Endothelial cell of umbilical vein (primary cell): ENCODE measurements around the gene ZNF8. TPM values are rescaled to one million over a fixed set of nuclear protein-coding genes. Genes with fewer than 3 reads are reported as not detected.

Experiments used
- BruUV-seq: library from RNA; stranded (reverse); fragments of 400-500 nt; replicated peaks from 2 replicates; lab custom pipeline; 2021; lab: Mats Ljungman, UMichigan
- CTCF ChIA-PET: fragments of 300-600, 350-600 bp; sonication (Branson Sonifier 250); formaldehyde crosslinking; loops from one replicate; lab custom pipeline; 2021; ENCODE audit warnings: antibody characterized with exemption, inconsistent platforms; lab: Charles Lee
- POLR2A ChIA-PET: fragments of 300-600, 350-600 bp; sonication (Branson Sonifier 250); formaldehyde crosslinking; loops from one replicate; lab custom pipeline; 2021; ENCODE audit warnings: antibody characterized with exemption, inconsistent platforms; lab: Charles Lee
- DNase-seq: peaks from one replicate; pipeline ENCODE4 v3.0.0-alpha.2; 2011; ENCODE audit warnings: low read depth, low spot score
- FAIRE-seq: peaks from 2 replicates; lab custom pipeline; 2011; peaks lifted over from hg19 to GRCh38; lab: Jason Lieb, UNC
- H2AFZ ChIP-seq: 2 replicates; pipeline ENCODE4 v1.6.0; 2012; ENCODE audit warnings: low read depth, low read length, control low read depth, inconsistent platforms
- H3K27ac ChIP-seq: 2 replicates; pipeline ENCODE4 v1.5.1; 2011; ENCODE audit warnings: low read depth, mild to moderate bottlenecking, control low read depth, low read length, moderate library complexity; ENCODE audit not compliant: insufficient read depth
- H3K27me3 ChIP-seq, 2 experiments: 2 replicates each; pipeline versions ENCODE4 v1.6.0 to v1.6.1; 2011; ENCODE audit warnings: low read length in 2 of 2, mixed read lengths in 1 of 2; ENCODE audit not compliant: control insufficient read depth in 2 of 2, insufficient read depth in 2 of 2
- H3K36me3 ChIP-seq, 2 experiments: 2 replicates in 1 of 2; 3 replicates in 1 of 2; pipeline ENCODE4 v1.5.1; 2011; ENCODE audit warnings: low read length in 2 of 2, mild to moderate bottlenecking in 1 of 2, moderate library complexity in 1 of 2; ENCODE audit not compliant: control insufficient read depth in 2 of 2, insufficient read depth in 2 of 2; ENCODE audit errors: extremely low read depth in 1 of 2
- H3K4me1 ChIP-seq: 3 replicates; pipeline ENCODE4 v1.5.1; 2011; ENCODE audit warnings: mild to moderate bottlenecking, low read length; ENCODE audit not compliant: control insufficient read depth, insufficient read depth; ENCODE audit errors: extremely low read depth
- H3K4me2 ChIP-seq: 2 replicates; pipeline ENCODE4 v1.6.1; 2011; ENCODE audit warnings: low read length, control low read depth, mixed read lengths; ENCODE audit not compliant: insufficient read depth
- H3K4me3 ChIP-seq, 3 experiments: fragments of 200-600 bp in 1 of 3; sonication (generic), shearing (Covaris generic) in 1 of 3; replicated peaks in 1 of 3; 2 replicates each; pipeline ENCODE4 v1.5.1; 2011 to 2016; ENCODE audit warnings: control low read depth in 3 of 3, low read length in 3 of 3, mild to moderate bottlenecking in 2 of 3, inconsistent platforms in 1 of 3, low read depth in 1 of 3, moderate library complexity in 1 of 3; ENCODE audit not compliant: insufficient read depth in 1 of 3
- H3K79me2 ChIP-seq: 2 replicates; pipeline ENCODE4 v1.6.0; 2012; ENCODE audit warnings: low read length, inconsistent platforms; ENCODE audit not compliant: control insufficient read depth, insufficient read depth
- H3K9ac ChIP-seq: replicated peaks from 2 replicates; pipeline ENCODE3; 2011; ENCODE audit warnings: low read length, control low read depth; ENCODE audit not compliant: insufficient read depth; ENCODE audit errors: extremely low read depth
- H3K9me1 ChIP-seq: replicated peaks from 3 replicates; pipeline ENCODE4 v1.6.0; 2011; ENCODE audit warnings: mild to moderate bottlenecking, low read length; ENCODE audit not compliant: control insufficient read depth, insufficient read depth; ENCODE audit errors: extremely low read depth
- H3K9me3 ChIP-seq: replicated peaks from 2 replicates; pipeline ENCODE4 v1.5.1; 2012; ENCODE audit warnings: low read length, inconsistent platforms; ENCODE audit not compliant: control insufficient read depth, insufficient read depth
- H4K20me1 ChIP-seq: replicated peaks from 2 replicates; pipeline ENCODE3; 2011; ENCODE audit warnings: mild to moderate bottlenecking, low read length; ENCODE audit not compliant: control insufficient read depth, insufficient read depth; ENCODE audit errors: extremely low read depth
- CTCF ChIP-seq, 2 donors: IDR thresholded peaks; 1 replicate in 1 of 2; 2 replicates in 1 of 2; pipeline ENCODE4 v1.5.1; 2011; ENCODE audit warnings: low read length in 2 of 2, mild to moderate bottlenecking in 2 of 2, moderate library complexity in 2 of 2, control low read depth in 1 of 2, inconsistent platforms in 1 of 2, low read depth in 1 of 2; ENCODE audit not compliant: insufficient read depth in 1 of 2; ENCODE audit errors: extremely low read depth in 1 of 2
- EZH2 ChIP-seq: IDR thresholded peaks from 2 replicates; pipeline ENCODE4 v1.6.1; 2012; ENCODE audit warnings: borderline replicate concordance, low read depth, mild to moderate bottlenecking, moderate library complexity, low read length, inconsistent platforms; ENCODE audit not compliant: severe bottlenecking
- FOS ChIP-seq: IDR thresholded peaks from 2 replicates; pipeline ENCODE4 v1.6.1; 2011; ENCODE audit warnings: mild to moderate bottlenecking, low read length, moderate library complexity, borderline replicate concordance; ENCODE audit not compliant: insufficient read depth
- GATA2 ChIP-seq: IDR thresholded peaks from 2 replicates; pipeline ENCODE4 v1.7.0; 2011; ENCODE audit warnings: low read depth, mild to moderate bottlenecking, moderate library complexity, mixed read lengths, low read length; ENCODE audit not compliant: insufficient read length, insufficient read depth
- JUN ChIP-seq: IDR thresholded peaks from 2 replicates; pipeline ENCODE4 v1.6.1; 2011; ENCODE audit warnings: borderline replicate concordance, low read depth; ENCODE audit not compliant: insufficient read length, insufficient read depth
- MAX ChIP-seq: IDR thresholded peaks from 2 replicates; pipeline ENCODE4 v1.6.1; 2011; ENCODE audit not compliant: insufficient read depth, insufficient read length
- MYC ChIP-seq: IDR thresholded peaks from one replicate; pipeline ENCODE4 v1.6.1; 2011; ENCODE audit warnings: mild to moderate bottlenecking, low read depth, low read length
- POLR2A ChIP-seq: IDR thresholded peaks from 2 replicates; pipeline ENCODE4 v1.6.1; 2012; ENCODE audit warnings: low read depth, mild to moderate bottlenecking, control low read depth, low read length
- POLR2AphosphoS5 ChIP-seq: IDR thresholded peaks from 2 replicates; pipeline ENCODE4 v1.6.1; 2012; ENCODE audit warnings: low read depth, mild to moderate bottlenecking, control low read depth, low read length, moderate library complexity; ENCODE audit not compliant: insufficient read depth
- dilution Hi-C: fragments of 300-500 bp; cut with MboI; formaldehyde crosslinking; loops from one replicate; pipeline ENCODE4 v1.15.0; 2019; ENCODE audit warnings: low sequenced_read_pairs; ENCODE audit not compliant: extremely low pct_ligation_motif_present
- intact Hi-C: fragments of 100-400 bp; cut with micrococcal nuclease; formaldehyde crosslinking; loops from one replicate; pipeline ENCODE4 v1.10.0; 2022
- polyA plus RNA-seq, 4 experiments: library from polyadenylated mRNA; depleted of rRNA in 3 of 4; stranded (reverse) in 3 of 4; unstranded in 1 of 4; fragments of >200 nt; gene quantifications; 2 replicates each; pipeline versions ENCODE4 v1.2.1 to v1.2.3, GENCODE V29; 2011 to 2012; ENCODE audit warnings: missing spikeins in 1 of 4
- total RNA-seq: library from RNA; stranded (reverse); gene quantifications from 2 replicates; pipeline ENCODE4 v1.2.3, GENCODE V29; 2021

ZNF8 gene
- total and polyA plus RNA-seq, 2 donors (not counting 3 experiments of a cell fraction or from before 2014, with no cell fraction given) = 4.0 to 6.8 TPM

GRCh38 chr19:58229255-58229639 is 49.5 kb upstream of the ZNF8 start:
- ChIA-PET CTCF (interaction anchor here (0.9 to 2.4 kb wide), 9 partner anchors 8 to 285 kb away, joined by 3 to 11 read pairs (median 5); partner anchors contain the start of genes ZNF274 and ZSCAN22), POLR2A (no interaction called here)
- Histone ChIP-seq H3K4me2 (peak overlapping the region; percentile 73), H2AFZ (peak overlapping the region; percentile 91), H4K20me1 (no peaks in the 10 kb centered on the region), H3K4me3 (peak overlapping the region; percentile 41 to 61 (median 53)), H3K4me1 (peaks cover 10% of the 10 kb centered on the region), H3K9me1 (no peaks in the 10 kb centered on the region), H3K27me3 (no peaks in the 10 kb centered on the region), H3K36me3 (peaks cover 7 to 20% of the 10 kb centered on the region in 2 experiments), H3K27ac (no peak overlapping the region), H3K9ac (peak overlapping the region; percentile 68), H3K79me2 (peaks cover 26% of the 10 kb centered on the region), H3K9me3 (no peaks in the 10 kb centered on the region)
- peak; percentile 38 for FAIRE-seq
- TF ChIP-seq MAX (no peak), CTCF (IDR thresholded peaks at IDR 0.05; ENCODE audit: extremely low read depth in 1 of 2, insufficient read depth in 1 of 2, low read depth in 1 of 2, low read length in 2 of 2) (peak in 1 of 2 donors; percentile 52)
- peak; percentile 45 for DNase-seq
- intact Hi-C loops (loop anchor here (2.0 kb wide), 5 partner anchors 134 to 290 kb away; partner anchors contain the start of genes ZBTB45, ZNF324, ZNF497 and ZNF584), dilution Hi-C loops (no loop called here)
- BruUV-seq = no TSS peak

- H3K36me3 ChIP-seq = peaks cover 7 to 33% of the 10 kb centered on the region in 2 experiments
Measured at GRCh38 chr19:58237324-58237723, 41.4 kb upstream of the ZNF8 start.

More at GRCh38 chr19:58237324-58237723, 41.4 kb upstream of the ZNF8 start:
- no peak for DNase-seq
- no peaks in the 10 kb centered on the region for H3K27me3 ChIP-seq
- H3K4me1 ChIP-seq = no peaks in the 10 kb centered on the region
- CTCF ChIA-PET = interaction anchor here (1.1 kb wide), 1 partner anchor 9 kb away, joined by 4 read pairs; the partner anchor contains the start of gene ZNF544
- no peak overlapping the region for H3K9ac ChIP-seq
- BruUV-seq = no TSS peak
- H4K20me1 ChIP-seq = no peaks in the 10 kb centered on the region
- FAIRE-seq = no peak
- no peak overlapping the region for H3K4me2 ChIP-seq
- H3K9me3 ChIP-seq = no peaks in the 10 kb centered on the region
- H3K9me1 ChIP-seq = no peaks in the 10 kb centered on the region
- dilution Hi-C loops = no loop called here
- H3K27ac ChIP-seq = no peak overlapping the region
- TF ChIP-seq GATA2 (no peak), POLR2AphosphoS5 (no peak), MAX (no peak), MYC (no peak), EZH2 (no peak), CTCF (IDR thresholded peaks at IDR 0.05; ENCODE audit: extremely low read depth in 1 of 2, insufficient read depth in 1 of 2, low read depth in 1 of 2, low read length in 2 of 2) (no peak), FOS (no peak), JUN (no peak), POLR2A (no peak)
- peaks cover 9% of the 10 kb centered on the region for H3K79me2 ChIP-seq
- intact Hi-C loops = no loop called here
- no peak overlapping the region for H2AFZ ChIP-seq
- POLR2A ChIA-PET = no interaction called here
- no peak overlapping the region for H3K4me3 ChIP-seq
